Activated CD8-positive, alpha-beta memory T cell treated with anti-CD3 and anti-CD28 coated beads, Interleukin-2, amount 50 U/mL, for 1 hour (primary cell): ENCODE data around the gene ZNF138.

Experiments
- DNase-seq: peaks from one replicate; pipeline ENCODE4 v3.0.0-alpha.2; 2020; ENCODE audit errors: extremely low read depth

Gene ZNF138

GRCh38 chr7:64875658-64876406 lies 81.6 kb downstream of the ZNF138 start:
- DNase-seq: no peak

DNA sequence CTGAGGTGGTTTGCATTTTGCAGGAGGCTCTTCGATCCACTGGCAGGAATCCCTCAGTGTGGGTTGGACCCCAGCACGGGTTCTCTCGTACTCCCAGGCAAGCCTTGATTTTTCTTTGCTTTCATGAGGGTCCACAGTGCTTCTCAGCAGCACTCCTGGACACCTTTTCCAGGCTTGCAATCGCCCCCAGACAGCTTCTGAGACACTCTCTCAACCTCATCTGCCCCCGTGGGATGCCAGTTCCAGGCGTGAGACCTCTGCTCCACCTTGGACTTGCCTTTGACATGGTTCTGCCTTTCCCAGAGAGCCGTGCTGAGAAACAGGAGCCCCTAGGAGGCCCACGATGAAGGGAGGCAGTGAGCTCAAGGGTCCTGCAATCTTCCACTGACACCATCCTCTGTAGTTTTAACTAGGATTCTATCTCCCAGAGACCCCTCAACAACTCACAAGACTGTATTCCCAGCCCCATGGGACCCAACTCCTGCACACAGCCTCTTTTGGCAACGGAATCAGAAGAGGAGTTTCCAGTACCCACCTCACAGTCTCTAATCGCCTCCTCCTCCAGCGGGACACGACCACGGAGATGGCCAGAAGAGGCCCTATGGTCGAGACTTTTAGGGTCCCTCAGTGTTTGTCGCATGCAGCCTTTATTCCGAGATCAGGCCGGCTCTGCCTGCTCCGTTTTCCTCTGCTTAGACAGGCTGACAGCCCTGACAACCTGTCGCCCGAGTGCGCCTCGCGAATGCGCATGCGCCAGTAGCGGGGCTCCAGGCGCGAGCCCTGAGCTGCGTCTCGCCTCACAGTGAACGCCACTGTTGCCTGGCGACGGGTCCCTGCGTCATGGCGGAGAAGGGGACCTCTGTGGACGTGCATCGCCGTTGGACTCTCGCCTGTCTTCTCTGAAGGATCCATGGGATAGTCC lies 82.8 kb downstream of the ZNF138 start:
- DNase-seq: peak; percentile 13

GRCh38 chr7:64877714-64878610 lies 83.7 kb downstream of the ZNF138 start:
- DNase-seq: no peak

GRCh38 chr7:64878684-64879083 lies 84.5 kb downstream of the ZNF138 start:
- no peak for DNase-seq

GRCh38 chr7:64879086-64879730 lies 85.0 kb downstream of the ZNF138 start:
- DNase-seq: no peak

DNA sequence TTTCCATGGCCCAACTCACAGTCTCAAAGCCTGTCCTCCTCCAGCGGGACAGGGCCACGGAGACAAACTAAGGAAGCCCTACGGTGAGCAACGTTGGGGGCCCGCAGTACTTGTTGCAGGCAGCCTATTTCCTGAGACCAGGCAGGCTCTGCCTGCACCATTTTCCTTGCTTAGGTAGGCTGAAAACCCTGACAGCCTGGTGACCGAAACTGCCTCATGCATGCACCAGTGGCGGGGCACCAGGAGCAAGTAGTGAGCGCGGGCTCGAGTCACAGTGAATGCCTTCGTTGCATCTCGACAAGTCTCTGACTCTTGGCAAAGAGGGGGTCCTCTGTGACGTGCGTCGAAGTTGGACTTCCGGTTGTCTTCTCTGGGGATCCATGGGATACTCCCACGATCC lies 85.6 kb downstream of the ZNF138 start:
- no peak for DNase-seq

DNA sequence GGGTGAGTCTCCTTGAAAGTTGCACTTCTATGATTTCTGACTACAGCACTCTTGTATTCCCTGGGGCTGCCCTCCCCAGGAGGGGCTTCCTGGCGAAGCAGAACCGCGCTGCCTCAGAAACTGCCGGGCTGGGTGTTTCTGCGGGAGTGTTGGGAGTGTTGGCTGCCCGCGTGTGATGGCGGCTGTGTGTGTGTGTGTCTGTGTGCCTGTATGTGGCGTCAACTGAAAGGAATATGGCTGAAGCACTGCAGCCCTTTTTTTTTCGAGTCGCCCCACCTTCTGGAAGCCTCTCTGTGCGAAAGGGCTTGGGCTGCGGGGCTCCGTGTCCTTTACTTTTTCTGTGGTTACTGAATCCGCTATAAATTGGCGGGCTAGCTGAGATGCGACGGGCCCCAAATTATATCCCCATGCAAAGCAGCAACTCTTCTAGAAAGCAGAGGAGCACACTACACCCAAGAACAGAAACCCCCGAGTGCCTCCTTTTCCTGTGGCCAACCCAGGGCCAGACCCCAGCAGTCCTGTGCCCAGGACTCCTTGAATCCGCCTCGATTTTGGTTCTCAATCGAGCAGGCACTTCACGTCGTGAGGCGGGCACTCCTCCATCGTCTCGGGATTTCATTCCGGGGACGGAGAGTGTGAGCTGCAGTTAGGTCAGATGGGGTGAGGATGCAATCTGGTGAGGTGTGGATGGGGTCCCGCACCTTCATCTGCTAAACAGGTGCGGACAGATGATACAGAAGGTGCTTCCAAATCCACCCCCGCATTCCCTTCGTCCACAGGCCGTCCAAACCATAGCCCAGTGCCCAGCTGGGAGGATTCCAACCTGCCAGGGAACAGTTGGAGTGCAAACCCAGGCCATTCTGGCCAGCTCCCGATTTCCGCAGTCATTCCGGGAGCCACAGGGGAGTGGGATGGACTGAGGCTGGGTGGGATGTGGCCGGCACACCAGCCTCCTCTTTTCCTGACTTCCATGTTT lies 86.4 kb downstream of the ZNF138 start:
- no peak for DNase-seq

- DNase-seq: no peak
Observed at GRCh38 chr7:64881461-64882287, 87.4 kb downstream of the ZNF138 start.

DNA sequence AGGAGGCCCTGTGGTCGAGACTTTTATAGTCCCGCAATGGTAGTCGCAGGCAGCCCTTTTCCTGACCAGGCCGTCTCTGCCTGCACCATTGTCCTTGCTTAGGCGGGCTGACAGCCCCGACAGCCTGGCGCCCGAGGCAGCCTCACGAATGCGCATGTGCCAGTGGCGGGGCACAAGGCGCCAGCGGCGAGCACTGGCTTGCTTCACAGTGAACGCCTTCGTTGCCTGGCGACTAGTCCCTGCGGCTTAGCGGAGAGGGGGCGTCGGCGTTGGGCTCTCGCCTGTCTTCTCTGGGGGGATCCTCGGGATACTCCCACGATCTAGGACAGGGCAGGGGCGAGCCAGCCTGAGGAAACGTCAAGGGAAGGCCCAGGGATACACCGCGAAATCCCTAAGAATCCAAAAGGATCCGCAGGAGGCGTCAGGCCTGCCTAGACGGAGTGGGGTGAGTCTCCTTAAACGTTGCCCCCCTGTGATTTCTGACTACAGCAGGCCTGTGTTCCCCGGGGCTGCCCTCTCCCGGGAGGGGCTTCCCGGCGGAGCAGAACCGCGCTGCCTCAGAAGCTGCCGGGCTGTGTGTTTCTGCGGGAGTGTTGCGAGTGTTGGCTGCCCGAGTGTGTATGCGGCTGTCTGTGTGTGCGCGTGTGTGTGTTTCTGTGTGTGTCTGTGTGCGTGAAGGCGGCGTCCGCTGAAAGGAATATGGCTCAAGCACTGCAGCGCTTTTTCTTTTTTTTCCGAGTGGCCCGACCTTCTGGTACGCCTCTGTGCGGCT lies 88.3 kb downstream of the ZNF138 start:
- DNase-seq: no peak
